GM19372 (cell line): ENCODE data around the gene DROSHA.

Source experiments
- ATAC-seq: cut with Tn5 transposase; IDR thresholded peaks from one replicate; pipeline ENCODE4 v1.9.1; 2021; ENCODE audit warnings: mild to moderate bottlenecking, low read depth, moderate library complexity; ENCODE audit not compliant: unreplicated experiment

Gene DROSHA

GRCh38 chr5:31357038-31357437 is 174.9 kb downstream of the DROSHA start:
- ATAC-seq: no peak

DNA sequence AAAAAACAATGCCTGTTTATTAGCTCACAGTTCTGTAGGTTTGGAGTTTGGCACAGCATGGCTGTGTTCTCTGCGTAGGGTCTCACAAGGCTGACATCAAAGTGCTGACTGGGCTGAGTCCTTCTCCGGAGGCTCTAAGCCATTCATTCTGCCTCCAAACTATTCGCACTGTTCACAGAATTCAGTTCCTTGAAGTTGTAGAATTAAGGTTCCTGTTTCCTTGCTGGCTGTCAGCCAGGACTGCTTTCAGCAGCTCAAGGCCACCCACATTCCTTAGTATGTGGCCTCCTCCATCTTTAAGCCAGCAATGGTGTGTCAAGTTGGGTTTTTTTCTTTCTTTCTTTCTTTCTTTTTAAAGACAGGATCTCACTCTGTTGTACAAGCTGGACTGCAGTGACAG is 176.6 kb downstream of the DROSHA start:
- ATAC-seq: no peak
